ENCODE results near the gene HDAC9. TPM values are rescaled to one million over a fixed set of nuclear protein-coding genes. Genes with fewer than 3 reads are reported as not detected.

The HDAC9 gene
- under 1 TPM; 0.22 to 0.33 TPM for total RNA-seq

- Mint-ChIP-seq H3K9me3 (no peaks in the 10 kb centered on the region), H3K36me3 (ENCODE audit: low read depth) (no peaks in the 10 kb centered on the region), H3K4me1 (peaks cover 2% of the 10 kb centered on the region), H3K4me3 (no peak within 1 kb of the TSS), H3K27me3 (peaks cover 6% of the 10 kb centered on the region), H3K27ac (no peak within 1 kb of the TSS)
- no peak for DNase-seq
- ChIA-PET CTCF (interaction anchor here (1.0 kb wide), 1 partner anchor 10 kb away, joined by 3 read pairs; no protein-coding TSS in a partner anchor), POLR2A (no interaction called here)
These were observed at the start of gene HDAC9 for GRCh38 chr7:18495412-18496340. Gene HDAC9 (plus strand): TSS chr7:18495749. CDS start chr7:18496303, 554 bp downstream.

GRCh38 chr7:18445916-18446520 is 49.5 kb upstream of the HDAC9 start:
- no peaks in the 10 kb centered on the region for H3K27me3 Mint-ChIP-seq
- POLR2A ChIA-PET, result no interaction called here
- no peaks in the 10 kb centered on the region for H3K9me3 Mint-ChIP-seq
- H3K4me3 Mint-ChIP-seq, result no peak overlapping the region
- no peaks in the 10 kb centered on the region for H3K36me3 Mint-ChIP-seq (ENCODE audit: low read depth)
- H3K4me1 Mint-ChIP-seq, result no peaks in the 10 kb centered on the region
- no peak for DNase-seq
- no peak overlapping the region for H3K27ac Mint-ChIP-seq
- CTCF ChIA-PET, result no interaction called here

GRCh38 chr7:18450019-18450418 is 45.5 kb upstream of the HDAC9 start:
- no peak for DNase-seq
- H3K27me3 Mint-ChIP-seq, result no peaks in the 10 kb centered on the region
- POLR2A ChIA-PET, result no interaction called here
- H3K4me3 Mint-ChIP-seq, result no peak overlapping the region
- no peaks in the 10 kb centered on the region for H3K36me3 Mint-ChIP-seq (ENCODE audit: low read depth)
- no peaks in the 10 kb centered on the region for H3K4me1 Mint-ChIP-seq
- H3K27ac Mint-ChIP-seq, result no peak overlapping the region
- CTCF ChIA-PET, result no interaction called here
- H3K9me3 Mint-ChIP-seq, result no peaks in the 10 kb centered on the region

DNA sequence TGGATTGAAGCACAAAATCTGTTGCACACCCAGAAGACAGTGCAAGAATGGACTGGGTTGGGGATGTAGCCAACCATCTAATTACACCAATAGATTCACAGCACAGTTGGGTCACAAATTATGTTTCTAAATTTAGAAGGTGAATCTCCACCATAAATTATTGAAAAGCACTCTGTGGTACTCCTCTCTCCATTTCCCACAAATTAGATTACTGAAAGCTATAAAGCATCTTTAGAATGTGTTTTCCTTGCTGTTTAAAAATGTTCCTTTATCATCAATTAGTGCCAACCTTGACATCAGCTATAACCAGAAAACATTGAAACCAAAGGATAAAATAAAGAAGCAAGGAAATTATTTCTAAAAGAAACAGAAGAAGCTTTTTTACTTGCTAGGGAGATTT is 39.9 kb upstream of the HDAC9 start:
- Mint-ChIP-seq H3K27ac (no peak overlapping the region), H3K9me3 (no peaks in the 10 kb centered on the region), H3K27me3 (no peaks in the 10 kb centered on the region), H3K4me3 (no peak overlapping the region), H3K4me1 (no peaks in the 10 kb centered on the region), H3K36me3 (ENCODE audit: low read depth) (no peaks in the 10 kb centered on the region)
- POLR2A ChIA-PET, result no interaction called here
- DNase-seq, result no peak
- CTCF ChIA-PET, result no interaction called here

- no peaks in the 10 kb centered on the region for H3K9me3 Mint-ChIP-seq
- POLR2A ChIA-PET, result no interaction called here
- no peaks in the 10 kb centered on the region for H3K27me3 Mint-ChIP-seq
- CTCF ChIA-PET, result no interaction called here
- no peak overlapping the region for H3K4me3 Mint-ChIP-seq
- H3K27ac Mint-ChIP-seq, result no peak overlapping the region
- DNase-seq, result no peak
- H3K4me1 Mint-ChIP-seq, result no peaks in the 10 kb centered on the region
- H3K36me3 Mint-ChIP-seq (ENCODE audit: low read depth), result no peaks in the 10 kb centered on the region
These were observed 37.7 kb upstream of the HDAC9 start for GRCh38 chr7:18457832-18458231.

DNA sequence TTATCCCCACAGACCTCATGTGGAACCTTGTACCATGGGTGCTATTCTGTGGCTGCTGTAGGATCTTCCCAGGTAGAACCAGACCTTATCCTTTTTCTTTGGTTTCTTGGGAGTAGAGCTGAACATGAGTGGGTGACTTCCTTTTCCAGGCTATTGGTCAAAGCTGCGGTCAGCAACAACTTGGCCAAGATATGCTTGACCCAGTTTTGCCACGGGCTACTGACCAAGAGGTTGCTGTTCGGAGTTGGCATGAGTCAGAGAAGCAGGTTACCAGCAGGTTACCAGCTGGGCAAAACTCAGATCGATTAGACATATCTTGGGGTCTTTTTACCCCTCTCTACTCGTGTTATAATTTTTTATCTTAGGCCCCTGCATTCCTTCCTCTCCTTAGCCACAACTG is 36.7 kb upstream of the HDAC9 start:
- no peak overlapping the region for H3K4me3 Mint-ChIP-seq
- H3K36me3 Mint-ChIP-seq (ENCODE audit: low read depth), result no peaks in the 10 kb centered on the region
- CTCF ChIA-PET, result no interaction called here
- H3K9me3 Mint-ChIP-seq, result no peaks in the 10 kb centered on the region
- no peaks in the 10 kb centered on the region for H3K4me1 Mint-ChIP-seq
- no peaks in the 10 kb centered on the region for H3K27me3 Mint-ChIP-seq
- POLR2A ChIA-PET, result no interaction called here
- no peak for DNase-seq
- no peak overlapping the region for H3K27ac Mint-ChIP-seq

DNA sequence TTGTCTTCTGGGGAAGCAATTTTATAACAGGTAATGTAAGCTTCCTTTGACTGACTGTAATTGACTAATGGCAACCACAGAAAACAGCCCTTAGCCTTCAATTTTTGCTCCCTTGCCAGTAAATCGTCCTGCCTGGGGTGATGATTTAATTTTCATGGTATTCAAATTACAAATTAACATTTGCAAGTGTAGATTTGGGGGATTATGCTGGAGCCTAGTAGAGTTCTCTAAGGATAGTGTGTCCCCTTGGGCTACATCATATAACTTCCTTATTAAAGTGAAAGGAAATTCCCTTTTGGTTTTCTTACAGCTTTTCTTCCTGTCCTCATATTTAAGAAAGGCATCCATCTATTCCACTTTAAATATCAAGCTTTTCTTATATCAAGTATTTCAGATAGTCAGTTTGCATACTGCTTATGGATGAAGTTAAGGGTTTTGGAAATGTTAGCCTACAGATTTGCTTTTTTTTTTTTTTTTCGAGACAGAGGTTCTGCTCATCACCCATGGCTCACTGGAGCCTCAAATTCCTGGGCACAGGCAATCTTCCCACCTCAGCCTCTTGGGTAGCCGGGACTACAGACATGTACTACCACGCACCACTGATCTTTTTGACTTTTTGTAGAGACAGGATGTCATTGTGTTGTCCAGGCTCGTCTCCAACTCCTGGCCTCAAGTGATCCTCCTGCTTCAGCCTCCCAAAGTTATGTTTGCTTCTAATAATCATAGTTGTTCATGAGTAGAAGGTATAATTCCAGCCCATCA is 35.9 kb upstream of the HDAC9 start:
- Mint-ChIP-seq H3K27ac (no peak overlapping the region), H3K36me3 (ENCODE audit: low read depth) (no peaks in the 10 kb centered on the region), H3K27me3 (no peaks in the 10 kb centered on the region), H3K4me3 (no peak overlapping the region), H3K4me1 (no peaks in the 10 kb centered on the region), H3K9me3 (no peaks in the 10 kb centered on the region)
- DNase-seq, result no peak
- ChIA-PET CTCF (interaction anchor here (0.6 kb wide), 1 partner anchor 931 kb away, joined by 3 read pairs; no protein-coding TSS in a partner anchor), POLR2A (no interaction called here)

GRCh38 chr7:18461785-18462467 is 33.6 kb upstream of the HDAC9 start:
- no peaks in the 10 kb centered on the region for H3K9me3 Mint-ChIP-seq
- DNase-seq, result no peak
- H3K27ac Mint-ChIP-seq, result no peak overlapping the region
- CTCF ChIA-PET, result no interaction called here
- H3K36me3 Mint-ChIP-seq (ENCODE audit: low read depth), result no peaks in the 10 kb centered on the region
- no peaks in the 10 kb centered on the region for H3K4me1 Mint-ChIP-seq
- POLR2A ChIA-PET, result no interaction called here
- no peaks in the 10 kb centered on the region for H3K27me3 Mint-ChIP-seq
- no peak overlapping the region for H3K4me3 Mint-ChIP-seq

DNA sequence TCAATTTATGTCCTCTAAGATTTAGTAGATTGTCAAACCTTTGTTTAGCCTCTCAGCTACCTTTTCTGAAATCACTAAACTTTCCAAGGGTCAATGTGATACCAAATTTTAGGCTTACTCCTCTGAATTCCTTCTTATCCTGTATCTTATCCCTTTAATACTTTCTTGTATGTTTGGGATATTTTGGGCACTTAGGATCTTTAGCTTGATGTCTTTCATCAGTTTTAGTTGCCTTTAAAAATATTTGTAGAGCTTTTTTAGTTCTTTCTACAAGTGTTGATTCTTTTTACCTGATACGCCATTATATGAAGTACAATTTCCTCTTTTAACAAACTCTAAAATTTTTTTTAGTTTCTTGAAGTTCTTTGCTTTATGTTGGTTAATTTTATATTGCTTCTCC is 30.7 kb upstream of the HDAC9 start:
- no peak for DNase-seq
- no peaks in the 10 kb centered on the region for H3K27me3 Mint-ChIP-seq
- POLR2A ChIA-PET, result no interaction called here
- H3K9me3 Mint-ChIP-seq, result no peaks in the 10 kb centered on the region
- no peak overlapping the region for H3K4me3 Mint-ChIP-seq
- no peaks in the 10 kb centered on the region for H3K4me1 Mint-ChIP-seq
- H3K36me3 Mint-ChIP-seq (ENCODE audit: low read depth), result no peaks in the 10 kb centered on the region
- H3K27ac Mint-ChIP-seq, result no peak overlapping the region
- CTCF ChIA-PET, result no interaction called here

- no peaks in the 10 kb centered on the region for H3K4me1 Mint-ChIP-seq
- DNase-seq, result no peak
- POLR2A ChIA-PET, result no interaction called here
- H3K36me3 Mint-ChIP-seq (ENCODE audit: low read depth), result no peaks in the 10 kb centered on the region
- H3K27me3 Mint-ChIP-seq, result no peaks in the 10 kb centered on the region
- no peak overlapping the region for H3K4me3 Mint-ChIP-seq
- no peaks in the 10 kb centered on the region for H3K9me3 Mint-ChIP-seq
- H3K27ac Mint-ChIP-seq, result no peak overlapping the region
- CTCF ChIA-PET, result no interaction called here
These were observed 28.5 kb upstream of the HDAC9 start for GRCh38 chr7:18467011-18467410.

DNA sequence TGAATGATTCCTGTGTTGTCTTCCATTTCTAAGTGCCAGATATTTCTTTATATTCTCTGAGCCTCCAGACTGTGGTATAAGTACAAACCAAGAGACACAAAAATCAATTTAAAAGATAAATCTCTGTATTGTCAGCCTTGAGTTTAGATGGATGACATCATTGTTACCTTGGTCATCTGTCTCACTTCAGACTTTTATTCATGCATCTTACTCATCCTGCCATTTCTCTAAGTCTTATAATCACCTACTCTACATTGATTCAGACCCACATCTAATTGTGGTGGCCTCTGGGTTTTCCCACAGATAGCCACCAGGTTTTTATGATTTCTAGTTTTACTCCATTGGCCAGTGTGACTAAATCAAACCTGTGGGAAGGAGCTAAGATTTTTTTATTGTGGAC is 26.8 kb upstream of the HDAC9 start:
- Mint-ChIP-seq H3K4me1 (no peaks in the 10 kb centered on the region), H3K4me3 (no peak overlapping the region), H3K9me3 (no peaks in the 10 kb centered on the region), H3K36me3 (ENCODE audit: low read depth) (no peaks in the 10 kb centered on the region), H3K27me3 (no peaks in the 10 kb centered on the region), H3K27ac (no peak overlapping the region)
- CTCF ChIA-PET, result no interaction called here
- POLR2A ChIA-PET, result no interaction called here
- DNase-seq, result no peak

DNA sequence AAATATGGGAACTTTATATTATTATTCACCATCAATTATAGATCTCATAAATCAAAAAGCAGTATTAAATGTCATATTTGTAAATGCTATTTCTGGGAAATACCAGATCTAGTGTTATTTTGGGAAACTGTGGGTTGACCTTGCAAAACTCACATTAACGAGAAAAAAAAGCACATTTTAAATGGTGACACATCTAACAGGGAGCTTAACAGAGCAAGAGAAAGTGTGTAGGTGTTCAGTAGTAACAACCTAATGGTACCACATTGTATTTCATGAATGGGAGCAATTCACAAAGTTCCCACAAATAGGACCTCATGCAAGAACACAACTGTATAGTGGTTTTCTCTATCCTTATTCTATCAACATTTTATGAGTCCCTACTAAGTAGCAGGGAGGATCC is 26.2 kb upstream of the HDAC9 start:
- H3K36me3 Mint-ChIP-seq (ENCODE audit: low read depth), result no peaks in the 10 kb centered on the region
- H3K27me3 Mint-ChIP-seq, result no peaks in the 10 kb centered on the region
- H3K27ac Mint-ChIP-seq, result no peak overlapping the region
- no peak overlapping the region for H3K4me3 Mint-ChIP-seq
- POLR2A ChIA-PET, result no interaction called here
- no peak for DNase-seq
- no peaks in the 10 kb centered on the region for H3K9me3 Mint-ChIP-seq
- H3K4me1 Mint-ChIP-seq, result no peaks in the 10 kb centered on the region
- CTCF ChIA-PET, result no interaction called here
